IPS-NIHi7 (cell line): ENCODE results near the gene ZNRD2.

Experiments
- DNase-seq: peaks from one replicate; pipeline ENCODE4 v3.0.0; 2012; ENCODE audit warnings: mixed read lengths; ENCODE audit errors: extremely low spot score

ZNRD2 gene

GRCh38 chr11:65588199-65589054 is 18.1 kb downstream of the ZNRD2 start:
- peak; percentile 87 for DNase-seq

GRCh38 chr11:65589444-65590239 is 19.4 kb downstream of the ZNRD2 start:
- no peak for DNase-seq

GRCh38 chr11:65590240-65590738 is 20.0 kb downstream of the ZNRD2 start:
- no peak for DNase-seq

DNA sequence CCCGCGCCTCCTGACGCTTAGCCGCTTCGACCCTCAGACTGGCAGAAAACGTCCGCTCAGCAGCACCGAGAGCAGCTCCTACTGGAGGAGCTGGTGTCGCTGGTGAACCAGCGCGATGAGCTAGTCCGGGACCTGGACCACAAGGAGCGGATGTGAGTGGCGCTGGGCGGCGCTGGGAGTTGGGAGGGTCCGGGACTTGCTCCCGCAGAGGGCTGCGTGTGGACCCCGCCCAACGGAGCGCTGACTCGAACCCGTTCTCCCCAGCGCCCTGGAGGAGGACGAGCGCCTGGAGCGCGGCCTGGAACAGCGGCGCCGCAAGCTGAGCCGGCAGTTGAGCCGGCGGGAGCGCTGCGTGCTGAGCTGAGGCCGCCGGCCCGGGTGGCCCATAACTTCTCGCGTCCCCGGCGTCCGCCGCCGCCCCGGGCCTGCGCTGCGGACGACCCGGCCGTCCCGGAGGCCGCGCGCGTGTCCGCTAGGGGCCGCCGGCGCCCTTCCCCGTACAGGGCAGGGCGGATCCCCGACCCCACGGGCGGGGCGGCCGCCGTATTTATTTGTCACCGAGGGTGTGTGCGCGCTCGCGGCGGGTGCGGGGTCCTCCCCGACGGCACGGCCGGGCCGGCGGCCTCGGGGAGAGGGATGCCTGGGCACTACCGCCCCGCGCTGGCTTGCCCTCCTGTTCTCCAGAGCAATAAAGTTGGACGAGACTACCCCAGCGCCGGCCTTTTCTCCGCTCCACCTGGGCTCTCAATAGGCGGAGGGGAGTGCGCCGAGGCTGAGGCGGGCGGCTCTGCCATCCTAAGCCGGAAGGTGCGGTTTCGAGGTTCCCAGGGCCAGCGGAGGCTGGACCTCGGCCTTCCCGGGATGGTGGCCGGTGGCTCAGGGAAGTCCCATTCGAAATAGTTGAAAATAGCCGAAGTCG is 21.9 kb downstream of the ZNRD2 start:
- DNase-seq: peak; percentile 79

- no peak for DNase-seq
These were observed 22.7 kb downstream of the ZNRD2 start for GRCh38 chr11:65592858-65593517.

DNA sequence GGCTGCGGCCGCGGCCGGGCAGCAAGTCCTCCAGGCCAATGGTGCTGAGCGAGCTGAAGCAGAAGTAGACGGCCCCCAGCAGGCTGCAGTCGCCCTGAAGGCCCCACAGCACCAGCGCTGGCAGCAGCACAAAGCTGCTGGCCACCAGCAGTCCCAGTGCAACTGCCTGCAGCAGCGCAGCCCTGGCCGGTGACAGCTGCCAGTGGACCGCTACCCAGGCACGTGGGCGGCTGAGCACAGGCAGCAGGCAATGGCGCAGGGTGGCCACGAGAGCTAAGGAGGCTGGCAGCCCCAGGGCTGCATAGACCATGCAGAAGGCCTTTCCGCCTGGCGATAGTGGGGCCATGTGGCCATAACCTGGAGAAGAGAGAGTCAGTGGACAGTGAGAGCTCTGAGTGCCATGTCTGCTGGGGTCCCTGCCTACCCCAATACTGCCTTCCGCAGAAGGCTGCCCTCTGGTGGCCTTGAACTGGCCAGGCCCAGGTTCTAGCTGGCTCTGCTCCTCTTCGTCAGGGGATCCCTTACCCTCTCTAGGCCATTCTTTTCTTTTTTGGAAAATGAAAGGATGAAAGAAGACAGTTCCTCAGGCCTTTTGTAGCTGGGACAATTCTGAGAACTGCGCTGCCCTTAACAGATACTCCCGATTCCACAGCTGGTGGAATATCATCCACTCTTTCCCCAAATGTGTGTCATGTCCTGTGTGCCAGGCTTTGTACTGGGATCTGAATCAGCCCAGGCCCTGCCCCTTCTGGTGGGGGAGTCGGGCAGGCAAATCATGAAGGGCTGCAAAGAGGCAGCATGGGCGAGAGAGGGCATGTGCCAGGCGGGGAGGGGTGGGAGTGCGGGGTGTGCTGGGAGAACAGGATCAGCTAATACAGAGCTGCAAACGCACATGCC is 23.5 kb downstream of the ZNRD2 start:
- peak; percentile 78 for DNase-seq

GRCh38 chr11:65595131-65595530 is 24.9 kb downstream of the ZNRD2 start:
- no peak for DNase-seq

GRCh38 chr11:65595543-65596281 is 25.4 kb downstream of the ZNRD2 start, which contains the start of gene KCNK7:
TSS of gene KCNK7 (minus strand) at chr11:65595800. CDS start at chr11:65595772, 28 bp downstream.
- DNase-seq: no peak

GRCh38 chr11:65596520-65596919 is 26.2 kb downstream of the ZNRD2 start:
- DNase-seq: no peak

GRCh38 chr11:65598258-65598699 is 28.0 kb downstream of the ZNRD2 start:
- no peak for DNase-seq

GRCh38 chr11:65599216-65599954 is 29.1 kb downstream of the ZNRD2 start:
- DNase-seq: no peak

DNA sequence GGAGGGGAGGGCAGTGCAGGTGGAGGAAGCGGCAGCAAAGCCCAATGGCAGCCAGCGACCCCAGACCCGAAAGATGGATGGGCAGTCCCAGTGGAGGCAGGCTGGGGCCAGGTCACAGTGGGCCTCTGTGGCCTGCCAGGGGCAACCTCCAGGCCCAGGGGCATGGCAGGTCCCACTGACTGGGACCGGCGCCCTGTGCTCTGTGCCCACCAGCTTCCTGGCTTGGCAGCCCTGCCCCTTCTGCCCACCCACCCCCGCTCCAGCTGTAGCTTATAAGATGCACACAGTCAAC is 29.6 kb downstream of the ZNRD2 start:
- no peak for DNase-seq

DNA sequence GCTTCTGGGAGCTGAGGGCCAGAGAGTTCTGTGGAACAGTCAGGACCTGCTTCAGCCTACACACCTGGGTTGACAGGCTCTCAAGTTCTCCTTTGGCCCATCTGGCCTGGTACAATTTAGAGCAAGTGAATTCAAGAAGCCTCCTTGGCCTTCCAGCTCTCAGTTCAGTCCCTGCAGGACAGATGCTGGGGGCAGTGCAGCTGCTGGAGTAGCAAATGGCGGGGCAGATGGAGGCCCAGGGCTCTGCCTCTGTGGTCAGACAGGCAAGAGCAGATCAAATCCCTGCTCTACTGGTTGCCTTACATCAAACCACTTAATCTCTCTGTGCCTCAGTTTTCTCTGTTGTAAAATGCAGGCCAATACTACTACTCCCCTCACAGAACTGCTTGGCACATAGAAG is 34.0 kb downstream of the ZNRD2 start:
- no peak for DNase-seq

DNA sequence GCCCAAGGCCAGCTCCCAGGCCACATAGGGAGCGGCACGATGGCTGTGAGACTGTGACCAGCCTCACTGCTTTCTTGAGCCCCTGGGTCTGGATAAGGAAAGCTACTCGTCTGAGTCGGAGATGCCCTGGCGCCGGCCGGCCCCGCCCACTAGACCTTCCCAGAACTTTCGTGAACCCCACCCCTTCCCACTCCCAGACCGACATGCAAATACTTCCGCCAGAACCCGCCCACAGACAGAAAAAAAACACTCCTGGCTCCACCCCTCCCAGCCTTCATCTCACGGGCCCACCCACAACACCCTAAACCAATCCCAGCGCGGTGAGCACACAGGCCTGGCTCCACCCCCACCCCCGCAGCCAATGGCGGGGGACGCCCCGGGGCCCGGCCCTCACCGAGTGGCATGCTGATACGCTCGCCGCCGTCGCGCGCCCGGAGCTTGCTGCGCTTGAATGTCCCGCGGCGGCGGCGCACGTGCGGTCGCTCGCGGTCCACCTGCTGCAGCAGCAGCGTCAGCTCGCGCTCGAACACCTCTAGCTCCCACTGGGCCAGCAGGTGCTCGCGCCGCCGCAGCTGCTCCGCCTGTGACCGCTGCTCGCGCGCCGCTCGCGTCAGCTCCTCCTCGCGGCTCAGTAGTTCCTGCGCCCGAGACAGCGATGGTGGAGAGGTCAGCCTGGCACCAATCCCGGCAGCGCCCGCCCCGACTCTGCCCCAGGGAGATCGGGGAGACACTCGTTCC is 36.8 kb downstream of the ZNRD2 start:
- DNase-seq: peak; percentile 99

GRCh38 chr11:65607614-65608426 is 37.5 kb downstream of the ZNRD2 start:
- no peak for DNase-seq

GRCh38 chr11:65609229-65609628 is 39.0 kb downstream of the ZNRD2 start:
- DNase-seq: no peak

GRCh38 chr11:65609665-65610064 is 39.4 kb downstream of the ZNRD2 start:
- no peak for DNase-seq
